ENCODE data around the gene ESYT2. TPM values are rescaled to one million over a fixed set of nuclear protein-coding genes. Genes with fewer than 3 reads are reported as not detected.

ESYT2 gene
- 149 and 161 TPM in 2 replicates for total RNA-seq

GRCh38 chr7:158829342-158830210 lies at the start of gene ESYT2:
Gene ESYT2 (minus strand): TSS chr7:158829509. CDS start chr7:158829418, 91 bp downstream.

GRCh38 chr7:158704524-158705233 lies 124.6 kb downstream of the ESYT2 start, which contains the start of gene NCAPG2:
Gene NCAPG2 (minus strand): TSS chr7:158704804. CDS start chr7:158701899, 2,905 bp downstream.

Other genes starting within 250 kb of the ESYT2 start
- 0.56 and 1.6 TPM in 2 replicates for gene PTPRN2, start 241.7 kb downstream of the ESYT2 start, total RNA-seq
- 18.5 and 25.1 TPM in 2 replicates for gene NCAPG2, start 124.7 kb downstream of the ESYT2 start, total RNA-seq
- 6.5 and 7.4 TPM in 2 replicates for gene DYNC2I1, start 27.0 kb upstream of the ESYT2 start, total RNA-seq